HUDEP-2 (cell line): ENCODE measurements around the gene MAPT.
"Not testable (repeated sequence)": the region's sequence is repeated elsewhere in the genome, so short reads cannot be mapped to it uniquely, and the experiment has no call there.

Source experiments
- DNase-seq, 76 experiments: peaks; one replicate each; lab custom pipeline; 2025; ENCODE audit not compliant: unreplicated experiment in 76 of 76; lab: John Stamatoyannopoulos, UW

Gene MAPT

DNA sequence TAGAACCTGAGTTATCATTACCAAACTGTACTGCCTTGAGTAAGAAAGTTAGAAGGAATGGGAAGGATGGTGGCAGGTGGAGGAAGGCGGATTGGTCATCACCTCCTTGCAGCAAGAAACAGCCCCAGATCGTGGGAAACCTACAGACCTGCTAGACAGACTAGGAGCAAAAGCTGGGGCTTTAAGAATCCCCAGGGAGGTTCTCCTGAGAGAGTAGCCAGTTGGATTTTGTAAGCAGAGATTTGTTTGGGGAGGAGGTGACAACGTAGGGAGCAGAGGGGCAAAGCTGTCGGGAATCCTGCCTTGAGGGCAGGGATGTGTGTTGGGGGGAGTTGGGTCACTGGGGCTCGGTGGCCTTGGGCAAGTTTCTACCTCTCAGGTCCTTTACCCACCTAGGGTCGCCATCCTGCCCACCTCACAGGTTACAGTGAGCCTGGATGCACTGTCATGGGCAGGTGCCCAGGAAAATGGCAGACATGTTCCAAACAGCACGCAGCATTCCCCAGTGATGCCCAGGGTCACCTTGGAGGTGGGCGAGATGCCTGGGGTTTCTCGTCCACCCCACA lies 55.5 kb downstream of the MAPT start:
- no peak for DNase-seq

DNA sequence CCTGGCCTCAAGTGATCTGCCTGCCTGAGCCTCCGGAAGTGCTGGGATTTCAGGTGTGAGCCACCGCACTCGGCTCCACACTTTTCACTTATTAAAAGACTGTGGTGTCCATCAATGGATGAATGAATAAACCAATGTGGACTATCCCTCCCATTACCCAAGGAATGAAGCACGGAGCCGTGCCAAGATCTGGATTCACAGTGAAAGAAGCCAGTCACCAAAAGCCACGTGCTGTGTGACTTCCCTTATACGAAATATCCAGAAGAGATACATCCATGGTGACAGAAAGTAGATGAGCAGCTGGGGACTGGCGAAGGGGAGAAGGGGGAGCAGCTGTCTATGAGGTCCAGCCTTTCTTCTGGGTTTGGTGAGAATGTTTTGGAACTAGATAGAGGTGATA lies 56.5 kb downstream of the MAPT start:
- no peak for DNase-seq

DNA sequence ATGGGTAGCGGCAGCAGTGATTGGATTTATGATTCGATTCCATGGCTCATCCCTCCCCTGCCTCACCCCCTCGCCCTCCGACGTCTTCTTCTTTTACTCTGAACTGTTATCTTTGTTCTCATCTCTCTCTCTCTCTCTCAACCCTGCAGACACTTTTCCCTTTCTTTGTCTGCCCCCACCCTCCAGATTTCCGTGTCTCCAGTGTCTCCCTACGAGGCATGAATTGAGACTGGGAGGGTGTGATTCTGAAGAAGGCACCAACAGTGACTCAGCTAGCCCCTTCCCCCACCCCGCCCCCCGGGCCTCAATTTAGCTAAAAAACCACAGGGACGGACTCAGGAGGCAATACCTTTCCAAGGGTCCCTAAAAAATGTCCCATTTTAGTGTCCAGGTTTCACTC lies 57.0 kb downstream of the MAPT start:
- DNase-seq, result no peak

DNA sequence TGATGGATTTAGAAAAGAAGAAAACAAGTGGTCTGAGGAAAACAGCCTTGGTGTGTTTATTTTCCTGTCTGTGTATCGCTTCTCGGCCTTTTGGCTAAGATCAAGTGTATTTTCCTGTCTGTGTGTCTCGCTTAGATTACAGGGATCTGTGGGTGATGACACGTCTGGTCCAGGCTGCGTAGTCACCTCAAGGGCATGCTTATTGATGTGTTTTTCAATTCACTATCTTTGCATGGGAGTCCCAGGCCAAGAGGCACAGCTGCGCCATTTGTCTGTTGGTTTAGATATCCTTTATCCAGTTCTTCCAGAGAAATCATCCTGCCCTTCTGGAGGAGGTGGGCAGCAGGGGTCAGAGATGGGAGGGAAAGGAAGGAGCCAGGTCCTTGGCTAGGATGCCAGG lies 57.6 kb downstream of the MAPT start:
- DNase-seq, result no peak

DNA sequence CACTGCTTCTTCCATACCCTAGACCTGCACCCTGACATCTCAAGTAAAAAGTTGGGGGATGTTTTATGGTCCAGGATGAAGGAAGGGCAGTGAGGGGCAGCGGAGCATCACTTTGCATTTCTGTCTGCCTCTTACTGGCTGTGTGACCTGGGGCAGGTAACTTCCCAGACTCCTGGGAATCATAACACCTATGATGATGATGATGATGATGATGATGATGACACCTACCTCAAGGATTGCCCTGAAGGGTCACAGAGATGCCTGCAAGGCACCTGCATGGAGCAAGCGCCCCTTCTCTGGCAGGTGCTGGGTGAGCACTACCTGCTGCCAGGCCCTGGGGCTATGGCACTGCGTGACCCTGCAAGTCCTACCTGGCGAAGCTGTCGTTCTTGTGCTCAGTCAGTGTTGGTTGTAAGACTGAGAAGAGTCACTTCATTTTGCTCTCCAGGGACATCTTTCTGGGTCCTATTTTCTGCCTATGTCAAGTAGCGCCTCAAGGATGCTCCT lies 58.5 kb downstream of the MAPT start:
- no peak for DNase-seq

DNA sequence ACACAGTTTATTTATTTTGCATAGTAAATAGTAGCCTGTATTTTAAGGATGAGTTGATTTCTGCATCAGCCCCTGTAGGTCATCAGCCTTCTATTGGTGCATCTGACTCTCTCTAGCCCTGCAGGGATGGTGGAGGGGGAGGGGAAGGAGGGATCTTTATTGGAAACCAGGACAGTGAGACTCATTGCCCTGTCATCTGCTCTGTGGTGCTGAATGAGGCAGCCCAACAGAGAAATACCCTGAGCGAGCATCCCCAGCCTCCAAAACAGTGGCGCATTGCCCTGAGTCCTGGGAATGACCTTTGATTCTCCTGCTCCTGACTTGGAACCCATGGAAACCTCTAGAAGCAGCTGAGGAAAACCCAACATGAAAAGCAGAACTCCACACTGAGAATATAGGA lies 59.2 kb downstream of the MAPT start:
- DNase-seq, result no peak

DNA sequence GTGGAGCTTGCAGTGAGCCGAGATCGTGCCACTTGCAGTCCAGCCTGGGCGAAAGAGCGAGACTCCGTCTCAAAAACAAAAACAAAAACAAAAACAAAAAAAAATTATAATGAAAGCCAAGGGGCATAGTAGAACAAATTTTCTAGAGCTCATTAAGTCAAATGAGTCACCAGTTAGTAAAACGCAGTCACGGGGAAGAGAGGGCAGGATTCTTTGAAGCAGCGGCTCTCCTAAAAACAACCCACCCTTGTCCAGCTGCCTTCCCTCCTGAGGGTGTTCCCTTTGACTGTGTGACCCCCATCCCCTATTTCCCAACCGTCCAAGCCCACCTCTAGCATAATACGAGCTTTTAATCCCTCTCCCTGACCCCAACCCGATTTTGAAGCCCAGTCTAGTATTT lies 60.6 kb downstream of the MAPT start:
- DNase-seq, result no peak

DNA sequence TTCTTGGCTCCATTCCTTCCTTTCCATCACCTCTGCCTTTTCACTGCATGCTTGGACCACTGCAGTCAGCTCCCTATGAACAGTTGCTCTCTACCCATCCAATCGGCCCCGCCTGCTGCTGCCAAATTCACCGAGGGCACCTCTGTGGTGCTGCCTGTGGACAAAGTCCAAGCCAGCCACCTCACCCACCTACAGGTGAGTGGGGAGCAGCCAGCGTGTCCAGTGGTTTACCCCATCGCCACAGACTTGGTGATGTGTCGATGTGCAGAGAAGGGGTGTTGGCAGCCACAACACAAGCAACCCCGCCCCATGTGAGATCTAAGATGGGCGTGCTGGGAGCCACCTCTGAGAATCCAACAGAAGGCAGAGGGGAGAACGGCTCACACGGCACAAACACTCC lies 61.0 kb downstream of the MAPT start:
- DNase-seq, result no peak

DNA sequence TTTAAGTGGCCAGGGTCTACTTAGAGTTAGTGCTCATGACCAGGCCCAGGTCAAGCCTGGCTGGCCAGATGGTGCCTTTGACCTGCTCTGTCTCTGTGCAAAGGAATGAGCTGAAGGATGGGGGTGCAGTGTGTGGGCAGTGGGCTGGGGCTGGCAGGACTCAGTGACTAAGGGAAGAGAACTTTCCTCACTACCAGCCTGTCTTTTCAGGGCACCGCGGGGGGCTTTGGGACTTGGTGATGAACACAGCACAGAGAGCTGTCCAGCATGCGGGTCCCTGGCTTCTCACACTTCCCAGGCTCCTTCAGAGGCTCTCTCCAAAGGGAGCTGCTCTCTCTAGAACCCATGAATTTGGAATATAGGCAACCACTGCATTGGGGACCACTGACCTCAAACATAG lies 61.7 kb downstream of the MAPT start:
- no peak for DNase-seq

DNA sequence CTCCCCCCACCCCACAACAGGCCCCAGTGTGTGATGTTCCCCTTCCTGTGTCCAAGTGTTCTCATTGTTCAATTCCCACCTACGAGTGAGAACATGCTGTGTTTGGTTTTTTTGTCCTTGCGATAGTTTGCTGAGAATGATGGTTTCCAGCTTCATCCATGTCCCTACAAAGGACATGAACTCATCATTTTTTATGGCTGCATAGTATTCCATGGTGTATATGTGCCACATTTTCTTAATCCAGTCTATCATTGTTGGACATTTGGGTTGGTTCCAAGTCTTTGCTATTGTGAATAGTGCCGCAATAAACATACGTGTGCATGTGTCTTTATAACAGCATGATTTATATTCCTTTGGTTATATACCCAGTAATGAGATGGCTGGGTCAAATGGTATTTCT lies 62.4 kb downstream of the MAPT start:
- DNase-seq, result not testable (repeated sequence)

DNA sequence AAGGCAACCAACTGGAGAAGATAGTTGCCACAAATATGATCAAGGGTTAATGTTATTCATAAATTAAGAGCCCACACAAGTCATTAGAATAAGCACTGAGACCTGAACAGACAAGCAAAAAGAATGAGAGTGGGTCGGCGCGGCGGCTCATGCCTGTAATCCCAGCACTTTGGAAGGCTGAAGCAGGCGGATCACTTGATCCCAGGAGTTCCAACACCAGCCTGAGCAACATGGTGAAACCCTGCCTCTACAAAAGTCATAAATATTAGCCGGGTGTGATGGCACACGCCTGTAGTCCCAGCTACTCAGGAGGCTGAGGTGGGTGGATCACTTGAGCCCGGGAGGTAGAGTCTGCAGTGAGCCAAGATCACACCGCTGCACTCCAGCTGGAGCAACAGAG lies 64.0 kb downstream of the MAPT start:
- no peak for DNase-seq

DNA sequence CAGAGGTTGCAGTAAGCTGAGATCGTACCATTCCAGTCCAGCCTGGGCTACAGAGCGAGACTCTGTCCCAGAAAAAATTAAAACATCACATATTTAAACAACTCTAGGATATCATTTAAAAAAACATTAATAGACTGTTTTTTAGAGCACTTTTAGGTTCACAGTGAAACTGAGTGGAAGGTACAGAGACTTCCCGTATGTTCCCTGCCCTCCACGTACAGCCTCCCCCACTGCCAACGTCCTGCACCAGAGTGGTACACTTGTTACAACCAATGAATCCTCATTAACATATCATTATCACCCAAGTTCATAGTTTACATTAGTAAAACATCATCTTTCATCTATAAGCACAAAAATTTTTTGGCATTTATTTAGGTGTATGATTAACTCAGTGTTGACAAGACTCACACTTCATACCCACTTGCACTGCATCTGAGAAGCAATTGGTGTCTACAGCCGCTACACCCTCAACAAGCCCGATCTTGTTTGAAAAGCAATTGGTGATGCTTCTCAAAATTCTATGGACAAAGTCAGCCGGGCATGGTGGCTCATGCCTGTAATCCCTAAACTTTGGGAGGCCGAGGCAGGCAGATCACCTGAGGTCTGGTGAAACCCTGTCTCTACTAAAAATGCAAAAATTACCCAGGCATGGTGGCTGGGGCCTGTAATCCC lies 64.8 kb downstream of the MAPT start:
- DNase-seq, result no peak

DNA sequence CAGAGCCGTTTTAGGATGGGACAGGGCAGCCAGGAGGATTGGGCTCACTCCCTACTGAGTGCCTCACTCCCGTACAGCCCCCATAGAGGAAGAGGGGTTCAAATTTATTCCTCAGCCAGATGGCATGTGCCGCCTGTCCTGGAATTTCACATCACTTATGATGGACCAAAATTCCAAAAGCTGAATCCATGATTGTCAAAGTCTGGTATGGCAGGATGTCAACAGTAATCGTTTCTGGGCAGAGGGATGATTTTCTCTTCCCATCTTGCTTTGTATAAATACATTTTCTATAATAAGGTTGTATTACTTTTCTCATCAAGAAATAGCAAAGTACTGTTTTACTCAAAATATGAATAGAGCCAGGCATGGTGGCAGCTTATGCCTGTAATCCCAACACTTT lies 66.0 kb downstream of the MAPT start:
- DNase-seq, result no peak

DNA sequence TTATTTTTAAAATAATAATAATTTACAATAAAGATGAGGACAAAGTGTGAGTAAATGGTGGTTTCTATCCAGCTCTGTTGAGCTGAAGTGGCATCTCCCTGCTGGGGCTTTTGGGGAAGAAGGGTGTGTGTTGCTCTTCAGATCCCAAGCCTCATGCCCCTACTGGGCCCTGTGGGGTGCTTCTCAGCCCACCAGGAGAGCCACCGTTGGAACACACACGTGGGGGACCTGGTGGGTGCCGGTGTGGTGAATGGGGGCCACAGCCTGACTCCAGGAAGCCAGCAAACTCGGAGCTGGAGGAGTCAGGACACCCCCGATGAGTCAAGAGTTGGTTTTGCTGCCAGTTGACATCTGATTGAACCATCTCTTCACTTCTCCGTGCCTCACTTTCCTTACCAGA lies 66.9 kb downstream of the MAPT start:
- DNase-seq, result no peak

DNA sequence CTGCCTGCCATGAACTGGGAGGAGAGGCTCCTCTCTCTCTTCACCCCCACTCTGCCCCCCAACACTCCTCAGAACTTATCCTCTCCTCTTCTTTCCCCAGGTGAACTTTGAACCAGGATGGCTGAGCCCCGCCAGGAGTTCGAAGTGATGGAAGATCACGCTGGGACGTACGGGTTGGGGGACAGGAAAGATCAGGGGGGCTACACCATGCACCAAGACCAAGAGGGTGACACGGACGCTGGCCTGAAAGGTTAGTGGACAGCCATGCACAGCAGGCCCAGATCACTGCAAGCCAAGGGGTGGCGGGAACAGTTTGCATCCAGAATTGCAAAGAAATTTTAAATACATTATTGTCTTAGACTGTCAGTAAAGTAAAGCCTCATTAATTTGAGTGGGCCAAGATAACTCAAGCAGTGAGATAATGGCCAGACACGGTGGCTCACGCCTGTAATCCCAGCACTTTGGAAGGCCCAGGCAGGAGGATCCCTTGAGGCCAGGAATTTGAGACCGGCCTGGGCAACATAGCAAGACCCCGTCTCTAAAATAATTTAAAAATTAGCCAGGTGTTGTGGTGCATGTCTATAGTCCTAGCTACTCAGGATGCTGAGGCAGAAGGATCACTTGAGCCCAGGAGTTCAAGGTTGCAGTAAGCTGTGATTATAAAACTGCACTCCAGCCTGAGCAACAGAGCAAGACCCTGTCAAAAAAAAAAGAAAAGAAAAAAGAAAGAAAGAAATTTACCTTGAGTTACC lies 68.0 kb downstream of the MAPT start:
- no peak for DNase-seq

DNA sequence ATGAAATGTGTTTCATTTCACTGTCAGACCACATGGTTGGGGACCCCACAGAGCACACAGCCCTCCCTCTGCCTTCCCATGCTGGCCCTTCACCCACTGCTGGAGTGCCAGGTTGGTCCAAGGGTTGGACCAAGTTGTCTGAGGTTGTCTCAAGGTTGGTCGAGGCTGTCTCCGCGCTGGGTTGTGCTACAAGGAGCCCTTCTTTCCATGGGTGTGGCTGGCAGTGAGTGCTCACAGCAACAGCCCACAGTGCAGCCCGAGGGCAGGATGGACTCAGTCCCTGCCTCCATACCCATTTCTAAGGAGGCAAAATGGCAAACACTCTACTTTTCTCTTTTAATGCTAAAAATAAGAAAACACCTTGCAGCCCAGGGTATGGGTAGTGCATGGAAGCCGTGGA lies 68.9 kb downstream of the MAPT start:
- DNase-seq, result no peak

DNA sequence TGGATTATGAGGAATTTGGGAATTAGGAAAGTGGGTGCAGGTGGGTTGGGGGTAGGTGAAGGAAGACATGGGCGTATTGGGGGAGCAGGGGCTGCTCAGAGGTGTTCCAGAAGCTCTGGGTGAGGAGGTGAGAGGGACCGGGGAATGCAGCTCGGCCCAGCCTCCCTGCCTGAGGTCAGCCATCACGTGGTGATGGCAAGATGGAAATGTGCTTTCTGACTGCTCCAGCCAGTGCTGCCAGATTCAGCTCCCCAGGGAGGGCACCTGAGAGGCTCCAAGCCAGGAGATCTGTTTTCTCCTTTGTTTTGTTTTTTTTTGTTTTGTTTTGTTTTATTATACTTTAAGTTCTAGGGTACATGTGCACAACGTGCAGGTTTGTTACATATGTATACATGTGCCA lies 69.5 kb downstream of the MAPT start:
- DNase-seq, result no peak

DNA sequence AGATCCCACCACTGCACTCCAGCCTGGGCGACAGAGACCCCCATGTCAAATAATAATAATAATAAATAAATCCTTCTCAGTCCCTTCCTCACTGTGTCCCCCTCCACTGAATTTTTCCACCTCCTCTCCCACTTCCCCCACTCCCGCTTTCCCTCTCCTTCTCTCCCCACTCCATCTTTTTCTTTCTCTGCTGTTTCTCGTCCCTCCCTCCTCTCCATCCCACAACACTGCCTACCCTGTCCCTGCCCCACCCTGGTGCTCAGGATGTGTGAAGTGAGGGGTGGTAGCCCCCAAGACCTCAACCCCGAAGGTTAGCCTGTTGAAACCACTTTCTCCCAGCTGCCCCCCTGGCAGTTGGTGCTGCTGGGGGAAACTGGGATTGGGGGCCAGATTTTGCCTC lies 70.3 kb downstream of the MAPT start:
- DNase-seq, result no peak

DNA sequence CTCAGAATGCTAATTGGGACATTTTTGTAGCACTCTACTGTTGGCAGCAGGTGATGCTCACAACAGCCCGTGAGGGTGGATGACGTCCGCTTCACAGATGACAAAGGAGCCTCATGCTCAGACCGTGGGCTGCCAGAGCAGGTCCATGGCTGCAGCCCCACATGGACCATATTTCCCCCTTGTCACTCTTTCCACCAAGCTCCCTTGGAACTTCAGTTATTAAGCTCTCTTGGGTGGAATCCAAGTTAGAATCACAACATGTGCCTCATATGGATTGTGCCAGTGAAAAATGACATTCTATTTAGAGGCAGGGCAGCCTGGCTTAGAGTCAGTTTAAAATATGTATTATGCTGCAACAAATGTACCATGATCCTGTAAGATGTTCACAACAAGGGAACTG lies 71.5 kb downstream of the MAPT start:
- no peak for DNase-seq

DNA sequence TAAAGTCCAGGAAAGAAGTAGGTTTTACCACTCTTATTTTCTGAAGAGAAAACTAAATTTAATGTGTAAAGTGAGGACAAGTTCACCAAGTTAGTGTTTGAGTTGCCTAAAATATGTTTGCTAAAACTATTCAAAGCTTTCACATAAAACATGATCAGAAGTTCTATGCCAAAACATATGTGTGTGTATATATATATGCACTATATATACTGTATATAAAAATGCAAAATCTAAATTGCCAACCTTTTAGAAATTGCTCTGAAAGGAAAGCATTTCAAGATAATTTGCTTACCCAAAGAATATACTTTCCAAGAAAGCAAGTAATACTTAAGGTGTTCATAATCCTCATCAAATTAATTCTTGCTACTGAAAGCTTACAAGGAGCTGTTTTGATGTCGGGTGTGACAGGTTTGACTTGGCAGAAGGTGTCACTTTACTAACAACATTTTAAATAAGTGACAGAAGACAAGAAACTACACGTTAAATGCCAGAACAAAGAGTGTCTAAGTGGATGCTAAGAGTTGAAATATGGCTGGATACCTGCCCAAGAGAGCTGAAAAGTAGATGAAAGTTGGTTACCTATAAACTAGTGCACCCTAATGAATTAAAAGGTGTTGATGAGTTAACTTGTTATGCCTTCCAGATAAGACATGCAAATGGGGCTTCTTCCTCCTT lies 72.4 kb downstream of the MAPT start:
- no peak for DNase-seq

DNA sequence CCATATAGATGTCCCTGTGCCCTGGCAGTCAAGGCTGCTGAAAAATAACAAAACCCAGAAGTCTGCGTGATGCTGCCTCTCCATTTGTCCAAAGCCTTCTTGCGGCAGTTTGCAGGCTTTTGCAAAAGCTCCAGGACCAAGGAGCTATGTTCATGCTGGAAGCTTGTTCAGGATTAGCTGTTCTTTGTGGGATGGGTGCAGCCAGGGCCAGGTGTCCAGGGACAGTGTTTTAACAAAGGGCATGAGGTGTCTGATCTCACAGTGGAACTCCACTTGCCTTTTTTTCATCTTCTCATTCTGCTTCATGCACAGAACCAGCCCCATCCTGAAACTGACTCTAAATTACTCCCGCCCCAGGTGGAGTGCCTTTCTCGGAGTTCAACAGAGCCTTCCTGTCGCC lies 73.0 kb downstream of the MAPT start:
- no peak for DNase-seq

DNA sequence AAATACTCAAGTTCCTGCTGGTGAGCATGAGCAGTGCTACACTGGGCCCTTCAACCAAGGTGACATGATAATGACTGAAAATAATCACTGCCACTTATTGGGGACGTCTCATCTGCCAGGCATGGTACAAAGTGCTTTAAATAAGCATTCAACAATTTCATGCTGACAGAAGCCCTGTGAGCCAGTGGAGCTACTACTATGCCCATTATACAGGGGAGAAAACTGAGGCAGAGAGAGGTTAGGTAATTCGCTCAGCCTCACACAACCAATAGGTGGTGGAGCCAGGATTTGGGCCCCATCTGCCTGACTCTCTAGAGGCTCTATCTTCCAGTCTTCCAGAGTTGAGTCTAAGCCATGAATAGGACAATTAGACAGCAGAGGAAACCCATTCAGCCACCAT lies 74.4 kb downstream of the MAPT start:
- no peak for DNase-seq
